Panc1 (cell line): ENCODE results near the gene WNK3.

Source experiments
- CTCF ChIP-seq: fragments of 450-650 bp; IDR thresholded peaks from 2 replicates; pipeline ENCODE4 v1.5.1; 2017; ENCODE audit warnings: mild to moderate bottlenecking
- POLR2AphosphoS5 ChIP-seq: IDR thresholded peaks from 2 replicates; pipeline ENCODE4 v1.6.1; 2012; ENCODE audit warnings: mild to moderate bottlenecking, low read depth, low read length, moderate library complexity
- REST ChIP-seq, 2 experiments: IDR thresholded peaks; 2 replicates each; pipeline ENCODE4 v1.6.1; 2011 to 2012; ENCODE audit warnings: low read depth in 2 of 2, control low read depth in 1 of 2, low read length in 1 of 2, mild to moderate bottlenecking in 1 of 2, moderate library complexity in 1 of 2; ENCODE audit not compliant: insufficient read depth in 1 of 2
- SIN3A ChIP-seq: IDR thresholded peaks from 2 replicates; pipeline ENCODE4 v1.6.1; 2012; ENCODE audit warnings: low read depth, mild to moderate bottlenecking, low read length, moderate library complexity, borderline replicate concordance; ENCODE audit not compliant: insufficient read depth
- TCF7L2 ChIP-seq: IDR thresholded peaks from 2 replicates; pipeline ENCODE4 v1.6.1; 2011; ENCODE audit warnings: mild to moderate bottlenecking, low read depth, low read length, inconsistent platforms

GRCh38 chrX:54407266-54407665, 49.4 kb upstream of the WNK3 start:
- TF ChIP-seq CTCF (no peak), SIN3A (no peak), POLR2AphosphoS5 (no peak), REST (IDR thresholded peaks at IDR 0.05; ENCODE audit: insufficient read depth in 1 of 2, low read depth in 2 of 2, low read length in 1 of 2) (no peak), TCF7L2 (no peak)
